GM13976 (cell line): Measurements from ENCODE around the gene LIN28B.

ENCODE experiments used
- DNase-seq: peaks from one replicate; pipeline ENCODE4 v3.0.0; 2012; ENCODE audit warnings: low spot score
- in situ Hi-C: fragments of 300-500 bp; cut with MboI; formaldehyde crosslinking; loops from one replicate; pipeline ENCODE4 v1.12.0; 2022; ENCODE audit warnings: low sequenced_read_pairs, mixed read lengths, inconsistent platforms; ENCODE audit not compliant: unreplicated experiment
- TF ChIP-seq, protein P1 (sequence below): IDR thresholded peaks from 2 replicates; pipeline ENCODE4 v1.5.1; 2012; ENCODE audit warnings: borderline replicate concordance, mild to moderate bottlenecking; ENCODE audit not compliant: insufficient read depth; ENCODE audit errors: extremely low read depth, missing control alignments, control extremely low read depth

The LIN28B gene

GRCh38 chr6:105042648-105043047 lies 85.7 kb downstream of the LIN28B start:
- DNase-seq, result no peak
- in situ Hi-C loops, result no loop called here
- TF ChIP-seq, protein P1, sequence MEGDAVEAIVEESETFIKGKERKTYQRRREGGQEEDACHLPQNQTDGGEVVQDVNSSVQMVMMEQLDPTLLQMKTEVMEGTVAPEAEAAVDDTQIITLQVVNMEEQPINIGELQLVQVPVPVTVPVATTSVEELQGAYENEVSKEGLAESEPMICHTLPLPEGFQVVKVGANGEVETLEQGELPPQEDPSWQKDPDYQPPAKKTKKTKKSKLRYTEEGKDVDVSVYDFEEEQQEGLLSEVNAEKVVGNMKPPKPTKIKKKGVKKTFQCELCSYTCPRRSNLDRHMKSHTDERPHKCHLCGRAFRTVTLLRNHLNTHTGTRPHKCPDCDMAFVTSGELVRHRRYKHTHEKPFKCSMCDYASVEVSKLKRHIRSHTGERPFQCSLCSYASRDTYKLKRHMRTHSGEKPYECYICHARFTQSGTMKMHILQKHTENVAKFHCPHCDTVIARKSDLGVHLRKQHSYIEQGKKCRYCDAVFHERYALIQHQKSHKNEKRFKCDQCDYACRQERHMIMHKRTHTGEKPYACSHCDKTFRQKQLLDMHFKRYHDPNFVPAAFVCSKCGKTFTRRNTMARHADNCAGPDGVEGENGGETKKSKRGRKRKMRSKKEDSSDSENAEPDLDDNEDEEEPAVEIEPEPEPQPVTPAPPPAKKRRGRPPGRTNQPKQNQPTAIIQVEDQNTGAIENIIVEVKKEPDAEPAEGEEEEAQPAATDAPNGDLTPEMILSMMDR, result no peak

DNA sequence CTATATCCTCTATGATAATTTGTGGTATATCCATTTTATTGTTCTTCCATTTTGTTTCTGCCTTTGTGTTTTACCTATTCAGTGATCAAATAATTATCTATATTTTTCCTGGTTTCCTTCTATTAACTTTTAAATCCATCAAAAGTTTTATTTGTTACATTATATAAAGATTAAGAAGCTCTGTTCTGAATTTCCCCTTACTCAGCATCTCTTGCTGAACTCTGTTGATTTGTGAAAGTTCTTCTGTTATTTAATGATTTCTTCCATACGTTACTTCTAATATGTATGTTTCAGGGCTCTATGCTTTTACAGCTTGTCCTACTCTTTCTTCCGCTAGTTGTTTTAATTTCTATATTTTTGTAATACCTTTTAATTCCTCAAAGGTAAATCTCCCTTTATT lies 87.1 kb downstream of the LIN28B start:
- no peak for DNase-seq
- TF ChIP-seq, protein P1, result no peak
- in situ Hi-C loops, result no loop called here

DNA sequence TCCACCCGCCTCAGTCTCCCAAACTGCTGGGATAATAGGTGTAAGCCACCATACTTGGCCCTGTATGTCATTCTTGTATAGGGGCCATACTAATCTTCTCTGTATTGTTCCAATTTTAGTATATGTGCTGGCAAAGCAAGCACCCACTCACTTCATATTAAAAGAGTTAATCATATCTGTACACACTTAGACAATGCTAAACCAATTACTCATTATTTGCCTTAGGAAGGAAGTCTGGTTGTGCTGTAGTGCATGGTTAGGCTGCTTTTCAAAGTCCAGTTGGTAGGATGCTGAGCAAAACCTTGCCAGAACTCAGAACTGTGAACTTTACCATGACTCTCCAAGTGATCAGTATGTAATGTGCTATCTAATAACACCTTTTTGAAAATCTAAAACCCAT lies 88.6 kb downstream of the LIN28B start:
- in situ Hi-C loops, result no loop called here
- TF ChIP-seq, protein P1, result no peak
- no peak for DNase-seq

- TF ChIP-seq, protein P1, result no peak
- in situ Hi-C loops, result no loop called here
These were observed 95.1 kb downstream of the LIN28B start for GRCh38 chr6:105051941-105052471.

DNA sequence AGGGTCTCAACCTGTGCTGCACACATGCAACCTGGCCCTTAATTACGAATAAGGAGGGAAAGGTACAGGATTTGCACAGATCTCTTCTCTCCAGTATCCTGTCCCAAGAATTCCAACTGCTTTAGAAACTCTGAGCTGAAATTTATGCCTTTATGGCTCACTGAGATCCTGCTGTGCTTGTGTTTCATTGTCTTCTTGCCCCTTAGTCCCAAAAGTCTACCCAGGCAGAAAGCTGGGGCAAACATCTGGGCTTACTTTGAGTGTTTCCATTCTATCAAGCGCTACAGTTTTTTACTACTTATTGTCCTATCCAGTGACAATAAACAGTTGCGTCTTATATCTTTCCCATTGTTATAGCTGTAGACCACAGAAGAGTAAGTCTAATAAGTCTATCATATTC lies 99.7 kb downstream of the LIN28B start:
- TF ChIP-seq, protein P1, result no peak
- no peak for DNase-seq
- in situ Hi-C loops, result no loop called here

More at GRCh38 chr6:105051941-105052471, 95.1 kb downstream of the LIN28B start:
- no peak for DNase-seq

GRCh38 chr6:105057160-105057559 lies 100.3 kb downstream of the LIN28B start:
- DNase-seq, result no peak
- in situ Hi-C loops, result no loop called here
- TF ChIP-seq, protein P1, result no peak

DNA sequence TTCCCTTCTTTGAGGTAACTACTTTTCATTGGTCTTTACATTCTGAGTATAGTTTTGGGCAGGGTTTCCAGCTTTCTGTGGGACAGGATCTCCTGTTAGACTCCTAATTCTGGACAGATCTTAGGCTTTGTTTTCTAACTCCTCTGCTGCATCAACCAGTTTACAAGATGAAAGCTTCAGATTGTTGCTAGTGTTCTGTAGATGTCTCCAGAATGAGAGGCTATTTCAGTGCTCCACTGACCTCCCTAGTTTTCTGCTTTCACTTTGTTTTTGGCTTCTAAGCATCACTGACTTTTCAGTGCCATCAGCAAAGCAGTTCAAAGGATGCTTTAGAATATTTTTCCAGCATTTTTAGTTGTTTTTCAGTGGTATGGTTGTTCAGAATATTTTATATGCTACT lies 101.4 kb downstream of the LIN28B start:
- TF ChIP-seq, protein P1, result no peak
- in situ Hi-C loops, result no loop called here
- no peak for DNase-seq
